ENCODE data around the gene MYO3B.

GRCh38 chr2:170681311-170681710 lies 503.4 kb downstream of the MYO3B start:
- TF ChIP-seq GATA3 (IDR thresholded peaks at IDR 0.05; ENCODE audit: low read depth, low read length) (no peak), GATA2 (IDR thresholded peaks at IDR 0.05; ENCODE audit: low read depth, low read length) (no peak)
